Dendritic cell treated with granulocyte-macrophage colony-stimulating factor and Interleukin-4, amounts not matched to agents 40 ng/mL and 50 ng/mL, for 4 days (primary cell): ENCODE data around the gene CCDC7.
"Not testable (repeated sequence)": the region's sequence is repeated elsewhere in the genome, so short reads cannot be mapped to it uniquely, and the experiment has no call there.

Experiments used
- H3K27ac Mint-ChIP-seq: one replicate; pipeline ENCODE4 v1.8.0; 2022; ENCODE audit warnings: mild to moderate bottlenecking, mixed read lengths
- H3K27me3 Mint-ChIP-seq: one replicate; pipeline ENCODE4 v1.8.0; 2022; ENCODE audit warnings: mild to moderate bottlenecking, mixed read lengths
- H3K36me3 Mint-ChIP-seq: one replicate; pipeline ENCODE4 v1.8.0; 2022; ENCODE audit warnings: low read depth, mixed read lengths
- H3K4me1 Mint-ChIP-seq: one replicate; pipeline ENCODE4 v1.8.0; 2022; ENCODE audit warnings: low read depth, mixed read lengths
- H3K4me3 Mint-ChIP-seq: one replicate; pipeline ENCODE4 v1.8.0; 2022; ENCODE audit warnings: mild to moderate bottlenecking, moderate library complexity, mixed read lengths
- H3K9me3 Mint-ChIP-seq: one replicate; pipeline ENCODE4 v1.8.0; 2022; ENCODE audit warnings: mixed read lengths
- intact Hi-C: fragments of 100-400 bp; cut with micrococcal nuclease; formaldehyde crosslinking; loops from one replicate; pipeline ENCODE4 v1.15.0; 2022

Gene CCDC7

GRCh38 chr10:32865170-32865569, 419.2 kb downstream of the CCDC7 start:
- Mint-ChIP-seq H3K4me3 (no peak overlapping the region), H3K27me3 (no peaks in the 10 kb centered on the region), H3K9me3 (no peaks in the 10 kb centered on the region), H3K27ac (no peak overlapping the region), H3K4me1 (no peaks in the 10 kb centered on the region), H3K36me3 (no peaks in the 10 kb centered on the region)
- intact Hi-C loops = no loop called here

- H3K4me1 Mint-ChIP-seq = no peaks in the 10 kb centered on the region
- no peak overlapping the region for H3K27ac Mint-ChIP-seq
- no peaks in the 10 kb centered on the region for H3K36me3 Mint-ChIP-seq
- intact Hi-C loops = no loop called here
- no peaks in the 10 kb centered on the region for H3K27me3 Mint-ChIP-seq
- H3K9me3 Mint-ChIP-seq = no peaks in the 10 kb centered on the region
- no peak overlapping the region for H3K4me3 Mint-ChIP-seq
Measured at GRCh38 chr10:32877915-32878314, 432.0 kb downstream of the CCDC7 start.

GRCh38 chr10:32878646-32879045, 432.7 kb downstream of the CCDC7 start:
- Mint-ChIP-seq H3K27ac (no peak overlapping the region), H3K4me1 (no peaks in the 10 kb centered on the region)

GRCh38 chr10:32882076-32882475, 436.1 kb downstream of the CCDC7 start:
- intact Hi-C loops = no loop called here
- Mint-ChIP-seq H3K36me3 (no peaks in the 10 kb centered on the region), H3K27me3 (no peaks in the 10 kb centered on the region)

More at GRCh38 chr10:32878646-32879045, 432.7 kb downstream of the CCDC7 start:
- Mint-ChIP-seq H3K9me3 (no peaks in the 10 kb centered on the region), H3K27me3 (no peaks in the 10 kb centered on the region), H3K36me3 (no peaks in the 10 kb centered on the region), H3K4me3 (no peak overlapping the region)
- intact Hi-C loops = no loop called here

GRCh38 chr10:32887481-32887880, 441.5 kb downstream of the CCDC7 start:
- no peaks in the 10 kb centered on the region for H3K4me1 Mint-ChIP-seq
- H3K4me3 Mint-ChIP-seq = no peak overlapping the region
- no peak overlapping the region for H3K27ac Mint-ChIP-seq
- H3K9me3 Mint-ChIP-seq = no peaks in the 10 kb centered on the region
- no peaks in the 10 kb centered on the region for H3K36me3 Mint-ChIP-seq
- intact Hi-C loops = no loop called here
- H3K27me3 Mint-ChIP-seq = no peaks in the 10 kb centered on the region

More at GRCh38 chr10:32882076-32882475, 436.1 kb downstream of the CCDC7 start:
- Mint-ChIP-seq H3K4me1 (no peaks in the 10 kb centered on the region), H3K9me3 (no peaks in the 10 kb centered on the region), H3K4me3 (no peak overlapping the region), H3K27ac (no peak overlapping the region)

- Mint-ChIP-seq H3K4me1 (no peaks in the 10 kb centered on the region), H3K9me3 (no peaks in the 10 kb centered on the region), H3K27me3 (no peaks in the 10 kb centered on the region), H3K4me3 (no peak overlapping the region), H3K36me3 (no peaks in the 10 kb centered on the region), H3K27ac (no peak overlapping the region)
- intact Hi-C loops = no loop called here
Measured at GRCh38 chr10:32888161-32888927, 442.4 kb downstream of the CCDC7 start.

DNA sequence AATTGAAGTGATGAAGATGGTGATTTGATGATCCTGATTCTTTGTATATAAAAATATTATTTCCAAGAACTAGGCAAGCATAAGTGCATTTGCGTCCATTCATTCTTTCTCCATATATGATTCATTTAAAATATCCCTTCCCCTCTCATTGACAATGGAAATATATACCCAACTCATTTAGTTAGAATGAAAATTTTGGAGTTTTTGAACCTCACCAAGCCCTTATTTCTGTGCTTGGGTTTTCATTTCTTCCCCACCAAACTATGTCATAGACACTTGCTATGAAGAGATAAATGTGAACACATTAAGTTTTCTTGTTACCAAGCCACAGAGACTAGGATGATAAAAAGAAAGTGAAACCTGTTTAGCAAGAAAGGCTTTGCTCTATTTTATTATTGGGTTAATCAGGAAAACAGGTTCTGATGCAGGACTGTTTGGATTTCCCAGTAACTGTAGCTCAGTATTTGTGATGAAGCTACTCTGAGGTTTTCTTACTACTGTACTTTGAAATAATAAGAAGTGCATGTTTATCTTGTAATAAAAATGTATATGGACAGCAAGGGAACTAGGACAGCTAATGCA, 443.8 kb downstream of the CCDC7 start:
- no peaks in the 10 kb centered on the region for H3K36me3 Mint-ChIP-seq
- H3K4me1 Mint-ChIP-seq = no peaks in the 10 kb centered on the region
- H3K4me3 Mint-ChIP-seq = no peak overlapping the region
- H3K9me3 Mint-ChIP-seq = no peaks in the 10 kb centered on the region
- no peaks in the 10 kb centered on the region for H3K27me3 Mint-ChIP-seq
- intact Hi-C loops = no loop called here
- no peak overlapping the region for H3K27ac Mint-ChIP-seq

DNA sequence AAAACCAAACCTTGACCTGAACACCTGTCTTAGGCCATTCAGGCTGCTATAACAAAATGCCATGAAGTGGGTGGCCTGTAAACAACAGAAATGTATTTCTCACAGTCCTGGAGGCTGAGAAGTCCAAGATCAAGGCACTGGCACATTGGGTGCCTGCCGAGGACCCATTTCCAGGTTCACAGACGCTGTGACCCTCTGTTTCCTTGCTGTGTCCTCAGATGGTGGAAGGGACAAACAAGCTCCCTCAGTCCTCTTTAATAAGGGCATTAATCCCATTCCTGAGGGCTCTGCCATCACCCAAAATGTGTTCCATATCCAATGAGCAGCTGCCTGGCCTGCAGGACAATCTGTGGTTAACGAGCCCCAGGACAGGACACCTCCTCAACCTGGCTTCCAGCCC, 444.5 kb downstream of the CCDC7 start:
- intact Hi-C loops = no loop called here
- no peak overlapping the region for H3K4me3 Mint-ChIP-seq
- H3K4me1 Mint-ChIP-seq = no peaks in the 10 kb centered on the region
- H3K27ac Mint-ChIP-seq = no peak overlapping the region
- H3K9me3 Mint-ChIP-seq = no peaks in the 10 kb centered on the region
- H3K27me3 Mint-ChIP-seq = no peaks in the 10 kb centered on the region
- H3K36me3 Mint-ChIP-seq = peaks cover 6% of the 10 kb centered on the region

DNA sequence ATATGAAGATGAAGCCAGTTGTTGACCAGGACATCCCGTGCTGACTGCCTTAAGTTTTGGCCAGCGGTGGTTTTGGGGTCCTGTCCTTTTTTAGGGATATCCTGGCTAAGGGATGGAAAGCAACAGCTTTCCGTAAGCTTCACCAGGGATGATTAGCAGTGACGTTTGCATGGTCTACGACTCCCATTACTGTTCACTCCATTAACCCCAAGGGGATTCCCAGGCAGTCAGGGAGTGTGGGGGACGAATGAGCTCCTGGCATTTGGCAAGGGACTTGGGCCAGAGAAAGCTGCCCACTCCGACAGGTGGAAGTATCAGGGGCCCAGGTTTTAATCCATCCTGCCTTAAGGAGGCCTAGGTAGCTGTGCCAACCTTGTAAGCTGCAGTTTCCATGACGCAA, 445.3 kb downstream of the CCDC7 start:
- Mint-ChIP-seq H3K27me3 (no peaks in the 10 kb centered on the region), H3K27ac (no peak overlapping the region), H3K4me3 (no peak overlapping the region), H3K36me3 (peaks cover 15% of the 10 kb centered on the region), H3K4me1 (no peaks in the 10 kb centered on the region), H3K9me3 (no peaks in the 10 kb centered on the region)
- intact Hi-C loops = no loop called here

DNA sequence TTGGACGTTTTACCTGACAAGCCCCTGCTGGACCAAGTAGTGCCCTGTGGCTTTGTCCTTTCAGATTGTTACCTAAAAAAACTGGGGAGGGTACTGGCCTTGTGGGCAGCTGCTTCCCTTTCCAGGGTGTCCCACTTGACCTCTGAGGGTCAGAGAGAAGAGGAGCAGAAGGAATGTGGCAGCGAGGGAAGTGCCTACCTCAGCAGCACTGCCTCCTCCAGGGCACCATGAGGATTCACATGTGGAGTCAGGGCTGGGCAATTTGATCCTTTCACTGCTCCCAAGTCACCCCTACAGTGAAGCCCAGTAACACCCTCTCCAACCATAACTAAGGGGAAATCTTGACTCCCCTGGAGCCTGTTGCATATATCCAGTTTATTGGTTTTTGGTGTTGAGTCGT, 447.5 kb downstream of the CCDC7 start:
- no peaks in the 10 kb centered on the region for H3K27me3 Mint-ChIP-seq
- H3K27ac Mint-ChIP-seq = peak overlapping the region; percentile 41
- H3K4me1 Mint-ChIP-seq = no peaks in the 10 kb centered on the region
- H3K9me3 Mint-ChIP-seq = no peaks in the 10 kb centered on the region
- intact Hi-C loops = no loop called here
- no peak overlapping the region for H3K4me3 Mint-ChIP-seq
- H3K36me3 Mint-ChIP-seq = peaks cover 36% of the 10 kb centered on the region

DNA sequence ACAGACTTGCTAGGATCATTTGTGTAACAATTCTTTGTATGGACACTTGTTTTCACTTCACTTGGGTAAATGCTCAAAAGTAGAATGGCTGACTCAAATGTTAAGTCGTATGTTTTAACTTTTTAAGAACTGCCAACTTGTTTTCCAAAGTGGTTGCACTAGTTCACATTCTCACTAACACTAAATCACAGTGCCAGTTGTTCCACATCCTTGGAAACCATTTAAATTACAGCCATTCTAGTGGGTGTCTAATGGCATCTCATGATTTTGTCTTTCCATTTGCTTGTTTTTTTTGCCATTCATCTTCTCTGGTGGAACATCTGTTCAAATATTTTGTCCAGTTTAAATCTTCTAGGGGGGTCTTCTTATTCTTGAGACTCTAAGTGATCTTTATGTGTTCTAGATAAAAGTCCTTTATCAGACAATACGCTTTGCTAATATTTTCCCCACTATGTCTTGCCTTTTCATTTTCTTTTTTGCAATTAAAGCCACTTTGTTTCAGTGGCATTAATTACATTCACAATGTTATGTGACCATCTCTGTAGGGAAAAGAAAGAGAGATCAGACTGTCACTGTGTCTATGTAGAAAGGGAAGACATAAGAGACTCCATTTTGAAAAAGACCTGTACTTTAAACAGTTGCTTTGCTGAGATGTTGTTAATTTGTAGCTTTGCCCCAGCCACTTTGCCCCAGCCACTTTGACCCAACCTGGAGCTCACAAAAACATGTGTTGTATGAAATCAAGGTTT, 448.1 kb downstream of the CCDC7 start:
- H3K27me3 Mint-ChIP-seq = no peaks in the 10 kb centered on the region
- no peak overlapping the region for H3K4me3 Mint-ChIP-seq
- peaks cover 42% of the 10 kb centered on the region for H3K36me3 Mint-ChIP-seq
- H3K27ac Mint-ChIP-seq = no peak overlapping the region
- H3K9me3 Mint-ChIP-seq = no peaks in the 10 kb centered on the region
- intact Hi-C loops = no loop called here
- H3K4me1 Mint-ChIP-seq = no peaks in the 10 kb centered on the region

DNA sequence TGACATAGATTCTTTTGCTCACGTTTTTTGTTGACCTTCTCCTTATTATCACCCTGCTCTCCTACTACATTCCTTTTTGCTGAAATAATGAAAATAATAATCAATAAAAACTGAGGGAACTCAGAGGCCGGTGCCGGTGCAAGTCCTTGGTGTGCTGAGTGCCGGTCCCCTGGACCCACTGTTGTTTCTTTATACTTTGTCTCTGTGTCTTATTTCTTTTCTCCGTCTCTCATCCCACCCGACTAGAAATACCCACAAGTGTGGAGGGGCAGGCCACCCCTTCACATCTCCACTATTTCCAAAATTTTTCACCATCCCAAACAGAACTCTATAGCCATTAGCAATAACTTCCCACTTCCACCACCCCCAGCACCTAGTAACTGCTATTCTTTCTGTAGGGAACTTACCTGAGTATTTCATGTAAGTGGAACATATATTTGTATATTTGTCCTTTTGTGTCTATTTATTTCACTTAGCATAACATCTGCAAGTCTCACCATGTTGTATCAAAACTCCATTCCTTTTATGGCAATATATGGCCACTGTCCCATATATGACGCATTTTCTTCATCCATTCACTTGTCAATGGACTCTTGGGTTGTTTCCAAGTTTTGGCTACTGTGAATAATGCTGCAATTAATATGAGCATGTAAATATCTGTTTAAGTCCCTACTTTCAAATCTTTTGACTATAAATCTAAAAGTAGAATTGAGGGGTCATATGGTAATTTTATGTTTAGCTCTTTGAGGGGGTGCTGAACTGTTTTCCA, 449.4 kb downstream of the CCDC7 start:
- H3K27me3 Mint-ChIP-seq, intact Hi-C loops, H3K27ac Mint-ChIP-seq, H3K4me1 Mint-ChIP-seq, H3K9me3 Mint-ChIP-seq, H3K4me3 Mint-ChIP-seq: not testable (repeated sequence)
- H3K36me3 Mint-ChIP-seq = peaks cover 54% of the 10 kb centered on the region

DNA sequence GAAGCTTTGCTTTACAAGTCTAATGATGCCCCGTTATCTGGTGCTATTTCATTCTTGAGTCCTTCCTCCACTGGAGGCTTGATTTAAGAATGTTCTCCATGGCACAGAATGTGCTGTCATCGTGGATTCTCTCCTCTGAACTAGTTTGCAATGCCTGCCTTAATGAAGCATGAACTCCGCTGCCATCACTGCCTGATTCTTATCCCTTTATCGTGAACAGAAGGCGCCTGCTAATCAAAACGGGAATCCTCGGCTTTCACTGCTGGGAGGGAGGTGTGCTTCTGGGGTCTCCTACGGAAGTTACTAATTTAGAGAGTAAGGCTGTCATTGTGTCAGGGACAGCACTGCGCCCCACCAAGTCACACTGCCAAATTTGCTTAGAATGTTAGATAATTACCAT, 455.9 kb downstream of the CCDC7 start:
- Mint-ChIP-seq H3K9me3 (no peaks in the 10 kb centered on the region), H3K36me3 (peaks cover 74% of the 10 kb centered on the region)
- intact Hi-C loops = no loop called here

DNA sequence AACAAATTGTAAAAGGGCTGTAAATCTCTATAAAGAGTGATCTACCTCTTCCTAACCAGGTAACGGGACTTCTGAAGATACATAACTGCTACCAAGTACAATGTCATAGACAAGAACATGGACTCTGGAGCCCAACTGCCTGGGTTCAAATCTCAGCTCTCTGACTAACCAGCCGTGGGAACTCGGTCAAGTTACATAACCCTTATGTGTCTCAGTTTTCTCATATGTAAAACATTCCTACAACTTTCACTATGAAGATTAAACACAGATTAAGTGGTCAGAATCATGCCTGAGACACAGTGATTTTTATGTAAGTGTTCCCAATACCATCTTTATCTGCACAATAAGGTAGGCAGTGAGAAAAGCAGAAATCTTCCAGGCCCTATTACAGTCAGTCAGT, 459.5 kb downstream of the CCDC7 start:
- intact Hi-C loops = no loop called here
- no peaks in the 10 kb centered on the region for H3K9me3 Mint-ChIP-seq
- no peak overlapping the region for H3K4me3 Mint-ChIP-seq
- H3K4me1 Mint-ChIP-seq = no peaks in the 10 kb centered on the region
- H3K27me3 Mint-ChIP-seq = no peaks in the 10 kb centered on the region
- H3K36me3 Mint-ChIP-seq = peaks cover 73% of the 10 kb centered on the region
- no peak overlapping the region for H3K27ac Mint-ChIP-seq

More for the DNA sequence above, 455.9 kb downstream of the CCDC7 start:
- H3K27me3 Mint-ChIP-seq = no peaks in the 10 kb centered on the region
- no peak overlapping the region for H3K4me3 Mint-ChIP-seq
- H3K27ac Mint-ChIP-seq = no peak overlapping the region
- no peaks in the 10 kb centered on the region for H3K4me1 Mint-ChIP-seq
